ENCODE results near the gene CDHR2. TPM values are rescaled to one million over a fixed set of nuclear protein-coding genes. Genes with fewer than 3 reads are reported as not detected.

CDHR2 gene
- total RNA-seq: not detected in 2 replicates

- no peak for TF ChIP-seq CTCF (IDR thresholded peaks at IDR 0.05; ENCODE audit: insufficient read depth, low read depth, low read length)
- no peak for DNase-seq (ENCODE audit: low read depth)
- no peak within 1 kb of the TSS for H3K4me3 ChIP-seq (ENCODE audit: low read depth, low read length)
Measured at GRCh38 chr5:176548967-176549444, at the start of gene CDHR2. TSS of gene CDHR2 (plus strand) at chr5:176549342. CDS start at chr5:176565353, 16,011 bp downstream.

GRCh38 chr5:176500511-176500910 is 48.6 kb upstream of the CDHR2 start:
- H3K4me3 ChIP-seq (ENCODE audit: low read depth, low read length): no peak overlapping the region
- DNase-seq (ENCODE audit: low read depth): no peak
- no peak for TF ChIP-seq CTCF (IDR thresholded peaks at IDR 0.05; ENCODE audit: insufficient read depth, low read depth, low read length)

- H3K4me3 ChIP-seq (ENCODE audit: low read depth, low read length): no peak overlapping the region
- DNase-seq (ENCODE audit: low read depth): peak; percentile 55
- TF ChIP-seq CTCF (IDR thresholded peaks at IDR 0.05; ENCODE audit: insufficient read depth, low read depth, low read length): no peak
Measured at GRCh38 chr5:176501333-176501732, 47.8 kb upstream of the CDHR2 start.

- DNase-seq (ENCODE audit: low read depth): peak; percentile 37
- no peak overlapping the region for H3K4me3 ChIP-seq (ENCODE audit: low read depth, low read length)
- no peak for TF ChIP-seq CTCF (IDR thresholded peaks at IDR 0.05; ENCODE audit: insufficient read depth, low read depth, low read length)
Measured at GRCh38 chr5:176503496-176503895, 45.6 kb upstream of the CDHR2 start.

GRCh38 chr5:176507911-176508310 is 41.2 kb upstream of the CDHR2 start:
- no peak for DNase-seq (ENCODE audit: low read depth)
- TF ChIP-seq CTCF (IDR thresholded peaks at IDR 0.05; ENCODE audit: insufficient read depth, low read depth, low read length): no peak
- H3K4me3 ChIP-seq (ENCODE audit: low read depth, low read length): no peak overlapping the region

GRCh38 chr5:176508603-176509002 is 40.5 kb upstream of the CDHR2 start:
- DNase-seq (ENCODE audit: low read depth): no peak
- TF ChIP-seq CTCF (IDR thresholded peaks at IDR 0.05; ENCODE audit: insufficient read depth, low read depth, low read length): no peak
- H3K4me3 ChIP-seq (ENCODE audit: low read depth, low read length): no peak overlapping the region

- no peak for DNase-seq (ENCODE audit: low read depth)
- no peak for TF ChIP-seq CTCF (IDR thresholded peaks at IDR 0.05; ENCODE audit: insufficient read depth, low read depth, low read length)
- no peak overlapping the region for H3K4me3 ChIP-seq (ENCODE audit: low read depth, low read length)
Measured at GRCh38 chr5:176513788-176514187, 35.4 kb upstream of the CDHR2 start.
